Melanocyte of skin (primary cell): Measurements from ENCODE around the gene GPAT2. TPM values are rescaled to one million over a fixed set of nuclear protein-coding genes. Genes with fewer than 3 reads are reported as not detected.

ENCODE experiments used
- small RNA-seq, 2 donors: library from RNA; depleted of rRNA; stranded (forward); fragments of <200 nt; gene quantifications; one replicate each; pipeline ENCODE3, GENCODE V24; 2012
- total RNA-seq, 2 donors: library from RNA; depleted of rRNA; stranded (reverse); fragments of >200 nt; gene quantifications; 2 replicates each; pipeline ENCODE4 v1.2.3, GENCODE V29; 2012

Gene GPAT2
- total RNA-seq = 1 to 10 TPM in 1 of 2 donors, under 1 TPM in 1; under 0.01 to 4.5 TPM

DNA sequence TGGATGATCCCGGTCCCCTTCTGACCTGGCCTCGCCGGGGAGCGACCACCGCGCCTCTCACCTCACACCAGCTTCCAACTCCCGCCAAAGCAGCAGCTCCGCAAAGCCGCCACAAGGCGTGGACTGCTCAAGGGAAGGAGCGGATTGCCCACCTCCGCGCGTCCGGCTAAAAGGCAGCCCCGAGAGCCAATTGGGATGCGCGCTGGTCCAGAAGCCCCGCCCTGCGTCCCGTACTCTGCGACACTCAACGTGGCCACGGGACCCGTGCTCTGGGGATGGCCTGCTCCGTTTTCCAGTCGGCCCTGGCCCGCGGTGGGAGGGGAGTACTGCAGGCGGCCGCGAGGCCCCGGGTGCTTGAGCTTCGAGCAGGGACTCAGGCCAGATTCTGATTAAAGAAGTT is at the start of gene GPAT2:
GPAT2 (minus strand) TSS at position 125 of the 400 bp plus-strand sequence. CDS start 2,557 bp downstream, outside the sequence.

DNA sequence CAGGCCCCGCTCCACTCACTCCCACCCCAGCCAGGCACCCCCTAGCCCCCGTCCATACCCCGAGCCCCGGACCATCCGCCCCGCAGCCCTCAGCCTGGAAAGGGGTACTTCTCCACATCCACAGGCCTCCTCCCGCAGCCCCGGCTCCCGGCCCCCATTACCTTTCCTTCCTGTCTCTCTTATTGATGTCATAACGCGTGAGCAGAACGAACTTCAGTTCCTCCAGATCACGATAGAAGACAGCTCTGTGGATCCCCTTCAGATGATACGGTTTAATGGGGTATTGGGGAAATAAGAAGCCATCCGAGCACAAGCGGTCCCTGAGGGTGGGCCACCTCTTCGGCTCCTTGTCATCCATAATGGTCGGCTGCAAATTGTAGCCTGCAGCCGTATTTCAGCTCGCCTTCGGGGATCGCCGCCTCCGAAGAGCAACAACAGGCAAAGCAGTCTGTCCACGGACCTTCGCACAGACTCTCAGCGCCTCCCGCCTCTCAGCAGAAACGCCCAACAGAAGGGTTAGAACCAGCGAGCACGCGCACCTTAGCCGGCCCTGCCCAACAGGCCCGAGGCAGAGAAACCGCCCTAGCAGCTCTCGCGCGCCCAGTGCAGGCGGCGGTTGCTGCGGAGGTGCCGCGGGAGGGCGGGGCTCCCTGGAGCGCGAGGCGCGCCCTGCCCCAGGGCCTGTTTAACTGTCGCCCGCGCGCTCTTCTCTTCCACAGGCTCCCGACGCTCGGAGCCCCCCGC is 43.2 kb downstream of the GPAT2 start, which contains the start of gene ANKRD36C:
ANKRD36C (minus strand) TSS at position 474 of the 744 bp plus-strand sequence; CDS start at position 358, 116 bp downstream.

Small RNA genes lying within 50 kb of the gene (small RNA-seq; reads per million reads assigned to genes)
- 0 reads per million in 2 donors for gene RN7SL210P

Other genes starting within 250 kb of the GPAT2 start
- 10 to 100 TPM; 28.3 to 39.9 TPM for gene ANKRD36C, start 43.1 kb downstream of the GPAT2 start, total RNA-seq
- under 1 TPM in 1 of 2 donors, not detected in 1; under 0.01 TPM for gene ADRA2B, start 81.7 kb upstream of the GPAT2 start, total RNA-seq
- not detected for gene ASTL, start 103.6 kb upstream of the GPAT2 start, total RNA-seq
- 1 to 10 TPM; 1.0 to 1.7 TPM for gene DUSP2, start 110.5 kb upstream of the GPAT2 start, total RNA-seq
- 100 to 1,000 TPM; 237 to 341 TPM for gene STARD7, start 173.9 kb upstream of the GPAT2 start, total RNA-seq
- 10 to 100 TPM; 25.0 to 34.4 TPM for gene TMEM127, start 231.1 kb upstream of the GPAT2 start, total RNA-seq
- 100 to 1,000 TPM; 127 to 141 TPM for gene CIAO1, start 231.3 kb upstream of the GPAT2 start, total RNA-seq